Testis (tissue), 3 donors: ENCODE data around the gene JPH2. TPM values are rescaled to one million over a fixed set of nuclear protein-coding genes. Genes with fewer than 3 reads are reported as not detected.

Experiments used
- DNase-seq: peaks from one replicate; pipeline ENCODE4 v3.0.0-alpha.2; 2019
- H3K27ac ChIP-seq, 2 donors: fragments of 200-600 bp; sonication (generic); one replicate each; pipeline ENCODE4 v1.5.1; 2019
- H3K27me3 ChIP-seq: fragments of 200-600 bp; sonication (generic); one replicate; pipeline ENCODE4 v1.5.1; 2019
- H3K36me3 ChIP-seq: fragments of 200-600 bp; sonication (generic); one replicate; pipeline ENCODE4 v1.5.1; 2017; ENCODE audit warnings: low read depth; ENCODE audit errors: missing control alignments
- H3K4me1 ChIP-seq: fragments of 200-600 bp; sonication (generic); one replicate; pipeline ENCODE4 v1.5.1; 2019
- H3K4me3 ChIP-seq, 2 donors: fragments of 200-600 bp; sonication (generic); one replicate each; pipeline ENCODE4 v1.5.1; 2017 to 2019
- H3K9me3 ChIP-seq: fragments of 200-600 bp; sonication (generic); one replicate; pipeline ENCODE4 v1.5.1; 2017
- CTCF ChIP-seq, 3 experiments: fragments of 450-650 bp in 2 of 3; fragments of 200-600 bp in 1 of 3; sonication (generic) in 1 of 3; IDR thresholded peaks; one replicate each; pipeline ENCODE4 v1.5.1; 2016 to 2019; ENCODE audit warnings: antibody characterized with exemption in 3 of 3, mild to moderate bottlenecking in 2 of 3, moderate library complexity in 1 of 3
- POLR2A ChIP-seq: fragments of 450-650 bp; IDR thresholded peaks from one replicate; pipeline ENCODE4 v1.6.1; 2017; ENCODE audit warnings: antibody characterized with exemption, mild to moderate bottlenecking, moderate library complexity
- WGBS, 2 donors: methylation state at CpG; one replicate each; pipeline ENCODE4 v1.1.5; 2018; 5-methylcytosine and 5-hydroxymethylcytosine counted together
- intact Hi-C: fragments of 100-400 bp; cut with DNase I; formaldehyde crosslinking; loops from one replicate; pipeline ENCODE4 v1.15.1; 2023; ENCODE audit warnings: low total_unique reads
- polyA plus RNA-seq: library from polyadenylated mRNA; stranded (reverse); fragments of 350-450 nt; fragmentation: Illumina TruSeq; extraction: RNeasy Lipid Tissue Mini Kit (QIAGEN cat#74804); gene quantifications from one replicate; pipeline ENCODE4 v1.2.3, GENCODE V29; 2014; ENCODE audit warnings: low read depth, low replicate concordance; ENCODE audit not compliant: insufficient read depth
- total RNA-seq, 2 donors: library from RNA; depleted of rRNA; stranded (reverse); fragments of >200 nt; gene quantifications; one replicate each; pipeline ENCODE4 v1.2.3, GENCODE V29; 2016

Gene JPH2
- total and polyA plus RNA-seq, 3 donors from 2014 or later = 1.9 to 3.7 (median 3.2) TPM

- H3K27ac ChIP-seq = no peak overlapping the region
- no peak for TF ChIP-seq POLR2A
- no peak for TF ChIP-seq CTCF (IDR thresholded peaks at IDR 0.05)
- no peak for DNase-seq
- WGBS, 2 donors = 91 to 94% methylated on average over 4 of the region's 4 CpGs
- H3K27me3 ChIP-seq = no peaks in the 10 kb centered on the region
- no peak overlapping the region for H3K4me3 ChIP-seq
- intact Hi-C loops = no loop called here
- no peaks in the 10 kb centered on the region for H3K36me3 ChIP-seq
- no peaks in the 10 kb centered on the region for H3K9me3 ChIP-seq
- peaks cover 17% of the 10 kb centered on the region for H3K4me1 ChIP-seq
Measured at GRCh38 chr20:44204156-44204831, 17.3 kb upstream of the JPH2 start.

- no peak for TF ChIP-seq CTCF (IDR thresholded peaks at IDR 0.05)
- no peak for TF ChIP-seq POLR2A
- 87 to 91% methylated on average over 2 of the region's 2 CpGs for WGBS, 2 donors
- Histone ChIP-seq H3K36me3 (no peaks in the 10 kb centered on the region), H3K4me3 (no peak overlapping the region), H3K4me1 (peaks cover 6% of the 10 kb centered on the region), H3K9me3 (no peaks in the 10 kb centered on the region), H3K27ac (no peak overlapping the region), H3K27me3 (no peaks in the 10 kb centered on the region)
- intact Hi-C loops = no loop called here
- no peak for DNase-seq
Measured at GRCh38 chr20:44203161-44203560, 16.2 kb upstream of the JPH2 start.

GRCh38 chr20:44200983-44201382 lies 14.0 kb upstream of the JPH2 start:
- intact Hi-C loops = no loop called here
- TF ChIP-seq POLR2A = no peak
- TF ChIP-seq CTCF (IDR thresholded peaks at IDR 0.05) = no peak
- no peak for DNase-seq
- Histone ChIP-seq H3K36me3 (no peaks in the 10 kb centered on the region), H3K4me3 (no peak overlapping the region), H3K27me3 (no peaks in the 10 kb centered on the region), H3K9me3 (no peaks in the 10 kb centered on the region), H3K27ac (no peak overlapping the region), H3K4me1 (no peaks in the 10 kb centered on the region)
- WGBS, 2 donors = 67 to 92% methylated on average over 2 of the region's 2 CpGs

GRCh38 chr20:44200371-44200770 lies 13.4 kb upstream of the JPH2 start:
- TF ChIP-seq POLR2A (no peak), CTCF (IDR thresholded peaks at IDR 0.05) (no peak)
- Histone ChIP-seq H3K9me3 (no peaks in the 10 kb centered on the region), H3K27me3 (no peaks in the 10 kb centered on the region), H3K27ac (no peak overlapping the region), H3K36me3 (no peaks in the 10 kb centered on the region), H3K4me1 (no peaks in the 10 kb centered on the region), H3K4me3 (no peak overlapping the region)
- WGBS, 2 donors = 71 to 78% methylated on average over 4 of the region's 4 CpGs
- DNase-seq = no peak
- intact Hi-C loops = no loop called here

GRCh38 chr20:44199877-44200276 lies 12.9 kb upstream of the JPH2 start:
- H3K36me3 ChIP-seq = no peaks in the 10 kb centered on the region
- 94 to 97% methylated on average over 2 to 4 of the region's 4 CpGs for WGBS, 2 donors
- H3K27ac ChIP-seq = no peak overlapping the region
- DNase-seq = no peak
- TF ChIP-seq CTCF (IDR thresholded peaks at IDR 0.05) (no peak), POLR2A (no peak)
- intact Hi-C loops = no loop called here
- H3K4me3 ChIP-seq = no peak overlapping the region
- no peaks in the 10 kb centered on the region for H3K27me3 ChIP-seq
- no peaks in the 10 kb centered on the region for H3K9me3 ChIP-seq
- no peaks in the 10 kb centered on the region for H3K4me1 ChIP-seq
